RWPE2 (cell line): Measurements from ENCODE around the gene MPP3.

Experiments used
- ATAC-seq: fragments of 200-7000 bp; cut with Tn5 transposase; 3 replicates; pipeline ENCODE4 v1.9.1; 2021; ENCODE audit warnings: low read depth
- DNase-seq: peaks from one replicate; pipeline ENCODE4 v3.0.0-alpha.2; 2020; ENCODE audit warnings: low spot score
- H3K27ac ChIP-seq: fragments of 450-650 bp; 2 replicates; pipeline ENCODE4 v1.5.1; 2017; ENCODE audit warnings: mild to moderate bottlenecking; ENCODE audit not compliant: poor library complexity, severe bottlenecking
- H3K27me3 ChIP-seq: fragments of 250-450 bp; sonication (Bioruptor Pico); 2 replicates; pipeline ENCODE4 v1.5.1; 2021; ENCODE audit warnings: mild to moderate bottlenecking, moderate library complexity; ENCODE audit not compliant: insufficient read depth, poor library complexity, severe bottlenecking
- H3K36me3 ChIP-seq: fragments of 250-450 bp; sonication (Bioruptor Pico); 2 replicates; pipeline ENCODE4 v1.5.1; 2020; ENCODE audit warnings: low read depth, mild to moderate bottlenecking, moderate library complexity
- H3K4me1 ChIP-seq: fragments of 250-450 bp; sonication (Bioruptor Pico); 2 replicates; pipeline ENCODE4 v1.5.1; 2021; ENCODE audit warnings: mild to moderate bottlenecking, moderate library complexity; ENCODE audit not compliant: insufficient read depth, poor library complexity, severe bottlenecking
- H3K4me3 ChIP-seq: fragments of 250-450 bp; sonication (Bioruptor Pico); 2 replicates; pipeline ENCODE4 v1.5.1; 2021; ENCODE audit warnings: mild to moderate bottlenecking, moderate library complexity; ENCODE audit not compliant: severe bottlenecking
- H3K9me3 ChIP-seq: fragments of 250-450 bp; sonication (Bioruptor Pico); 2 replicates; pipeline ENCODE4 v1.5.1; 2021; ENCODE audit warnings: mild to moderate bottlenecking, moderate library complexity; ENCODE audit not compliant: severe bottlenecking
- TF ChIP-seq, protein P1 (sequence below): fragments of 450-650 bp; IDR thresholded peaks from one replicate; pipeline ENCODE4 v1.5.1; 2017; ENCODE audit warnings: mild to moderate bottlenecking, moderate library complexity; ENCODE audit not compliant: poor library complexity, severe bottlenecking

Gene MPP3

DNA sequence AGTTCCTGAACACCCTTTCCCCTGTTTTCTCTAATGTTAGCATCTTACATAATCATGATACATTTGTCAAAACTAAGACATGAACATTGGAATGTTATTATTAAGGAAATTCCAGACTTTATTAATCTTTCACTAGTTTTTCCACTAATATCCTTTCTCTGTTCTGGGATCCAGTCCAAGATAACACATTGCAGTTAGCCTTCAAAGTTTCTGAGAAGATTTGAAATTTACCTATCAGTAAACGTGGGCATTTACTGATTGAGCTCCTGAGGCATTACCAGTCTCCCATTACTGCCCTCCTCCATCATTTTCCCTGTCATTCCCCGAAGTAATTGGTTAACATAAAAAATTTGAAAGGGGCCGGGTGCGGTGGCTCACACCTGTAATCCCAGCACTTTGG, 8.3 kb upstream of the MPP3 start:
- DNase-seq = no peak
- TF ChIP-seq, protein P1, sequence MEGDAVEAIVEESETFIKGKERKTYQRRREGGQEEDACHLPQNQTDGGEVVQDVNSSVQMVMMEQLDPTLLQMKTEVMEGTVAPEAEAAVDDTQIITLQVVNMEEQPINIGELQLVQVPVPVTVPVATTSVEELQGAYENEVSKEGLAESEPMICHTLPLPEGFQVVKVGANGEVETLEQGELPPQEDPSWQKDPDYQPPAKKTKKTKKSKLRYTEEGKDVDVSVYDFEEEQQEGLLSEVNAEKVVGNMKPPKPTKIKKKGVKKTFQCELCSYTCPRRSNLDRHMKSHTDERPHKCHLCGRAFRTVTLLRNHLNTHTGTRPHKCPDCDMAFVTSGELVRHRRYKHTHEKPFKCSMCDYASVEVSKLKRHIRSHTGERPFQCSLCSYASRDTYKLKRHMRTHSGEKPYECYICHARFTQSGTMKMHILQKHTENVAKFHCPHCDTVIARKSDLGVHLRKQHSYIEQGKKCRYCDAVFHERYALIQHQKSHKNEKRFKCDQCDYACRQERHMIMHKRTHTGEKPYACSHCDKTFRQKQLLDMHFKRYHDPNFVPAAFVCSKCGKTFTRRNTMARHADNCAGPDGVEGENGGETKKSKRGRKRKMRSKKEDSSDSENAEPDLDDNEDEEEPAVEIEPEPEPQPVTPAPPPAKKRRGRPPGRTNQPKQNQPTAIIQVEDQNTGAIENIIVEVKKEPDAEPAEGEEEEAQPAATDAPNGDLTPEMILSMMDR = no peak
- Histone ChIP-seq H3K27ac (no peak overlapping the region), H3K4me1 (peaks cover 3% of the 10 kb centered on the region), H3K9me3 (no peaks in the 10 kb centered on the region), H3K27me3 (no peaks in the 10 kb centered on the region), H3K4me3 (no peak overlapping the region), H3K36me3 (no peaks in the 10 kb centered on the region)
- ATAC-seq = no peak

DNA sequence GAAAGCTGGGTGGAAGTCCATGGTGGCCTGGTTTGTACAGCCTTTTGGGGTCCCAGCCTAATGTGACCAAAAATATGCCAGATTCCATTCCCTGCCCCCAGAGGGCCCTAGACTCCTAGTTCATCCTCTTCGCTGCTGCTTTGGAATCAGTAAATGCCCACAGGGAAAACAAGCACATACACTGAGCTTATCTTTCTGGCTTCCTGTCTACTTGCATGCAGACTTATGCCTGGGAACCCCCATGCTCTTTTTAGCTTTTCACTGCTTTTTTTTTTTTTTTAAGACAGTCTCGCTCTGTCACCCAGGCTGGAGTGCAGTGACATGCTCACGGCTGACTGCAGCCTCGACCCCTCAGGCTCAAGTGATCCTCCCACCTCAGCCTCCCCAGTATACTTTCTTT, 7.9 kb upstream of the MPP3 start:
- Histone ChIP-seq H3K27me3 (no peaks in the 10 kb centered on the region), H3K4me3 (no peak overlapping the region), H3K36me3 (no peaks in the 10 kb centered on the region), H3K27ac (no peak overlapping the region), H3K9me3 (no peaks in the 10 kb centered on the region), H3K4me1 (peaks cover 3% of the 10 kb centered on the region)
- DNase-seq = no peak
- TF ChIP-seq, protein P1 = peak; percentile 33
- no peak for ATAC-seq

DNA sequence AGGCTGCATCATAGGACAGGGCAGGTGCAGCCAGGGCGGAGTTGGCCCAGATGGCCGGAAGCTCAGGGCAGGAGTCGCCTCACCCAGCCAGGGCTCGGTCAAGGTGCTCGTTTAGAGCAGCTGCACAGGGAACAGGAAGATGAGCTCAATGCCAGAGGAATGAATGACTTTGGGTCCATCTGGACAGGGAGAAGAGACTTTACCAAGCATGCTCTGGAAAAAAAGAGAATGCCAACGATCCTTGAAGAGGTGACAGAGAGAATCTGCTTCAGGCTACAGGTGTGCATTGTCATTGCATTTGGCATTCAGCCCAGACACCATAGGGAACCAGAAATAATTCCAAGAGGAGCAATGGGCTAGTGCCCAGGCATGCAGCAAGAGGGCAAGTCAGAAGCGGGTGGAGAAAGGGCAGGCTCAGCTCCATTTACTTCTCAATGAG, 6.7 kb upstream of the MPP3 start:
- DNase-seq (no peak), ATAC-seq (peak; percentile 92)
- no peaks in the 10 kb centered on the region for H3K9me3 ChIP-seq
- no peak overlapping the region for H3K4me3 ChIP-seq
- no peaks in the 10 kb centered on the region for H3K36me3 ChIP-seq
- TF ChIP-seq, protein P1 = no peak
- H3K27ac ChIP-seq = no peak overlapping the region
- peaks cover 3% of the 10 kb centered on the region for H3K4me1 ChIP-seq
- no peaks in the 10 kb centered on the region for H3K27me3 ChIP-seq

DNA sequence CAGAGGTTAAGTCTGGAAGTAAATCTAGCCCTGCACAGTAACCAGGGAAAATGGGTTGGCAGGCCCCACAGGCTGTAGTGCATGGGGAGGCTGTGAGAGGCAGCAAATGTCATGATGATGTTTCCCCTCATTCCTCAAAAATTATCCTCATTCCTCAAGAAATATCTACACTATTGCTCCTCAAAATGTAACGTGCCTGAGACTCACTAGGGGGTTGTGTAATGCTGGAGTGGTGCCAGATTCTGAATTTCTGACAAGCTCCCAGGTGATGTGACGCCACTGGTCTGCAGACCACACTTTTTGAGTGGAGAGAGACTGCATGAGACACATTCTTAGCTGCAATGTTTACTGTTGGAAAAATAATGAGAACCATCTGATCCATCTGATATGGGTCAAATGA, 1.2 kb upstream of the MPP3 start:
- Histone ChIP-seq H3K4me1 (peaks cover 4% of the 10 kb centered on the region), H3K9me3 (no peaks in the 10 kb centered on the region), H3K27me3 (no peaks in the 10 kb centered on the region), H3K36me3 (peaks cover 29% of the 10 kb centered on the region), H3K4me3 (no peak overlapping the region), H3K27ac (no peak overlapping the region)
- DNase-seq (no peak), ATAC-seq (no peak)
- TF ChIP-seq, protein P1 = no peak

DNA sequence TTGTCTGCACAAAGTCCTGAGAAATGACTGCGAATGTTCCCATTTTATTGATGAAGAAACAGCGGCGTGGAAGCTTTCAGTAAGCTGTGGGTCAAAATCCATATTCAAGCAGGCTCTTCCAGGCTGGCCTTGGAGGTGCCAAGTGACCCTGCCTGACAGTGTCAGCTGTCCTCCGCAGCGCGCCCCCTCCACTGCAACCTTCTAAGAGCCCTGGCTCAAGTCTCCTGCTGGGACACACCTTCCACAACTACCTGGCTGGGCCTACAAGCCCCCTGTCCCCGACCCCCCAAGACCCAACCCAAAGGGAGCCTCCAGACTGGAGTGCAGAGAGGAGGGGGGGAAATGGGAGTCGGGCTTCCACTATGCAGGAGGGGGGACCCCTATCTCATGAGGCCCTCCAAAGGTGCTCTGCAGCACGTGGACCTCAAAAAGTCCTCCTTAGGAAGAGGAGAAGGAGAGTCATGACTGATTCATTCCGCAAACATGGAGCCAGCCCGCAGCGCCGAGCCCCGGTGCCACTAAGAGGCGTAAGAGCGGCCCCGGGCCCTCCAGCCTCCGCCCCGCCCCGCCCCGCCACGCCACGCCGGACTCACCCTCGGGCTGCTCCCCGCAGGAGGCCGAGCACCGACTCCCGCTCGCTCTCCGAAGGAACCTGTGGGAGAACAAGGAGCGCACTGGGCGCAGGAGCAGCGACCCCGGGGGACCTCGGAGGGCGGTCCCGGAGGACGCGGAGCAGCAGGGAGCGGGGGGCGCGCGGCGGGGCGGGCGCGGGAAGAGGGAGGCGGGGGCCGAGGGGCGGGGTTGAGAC, 574 bp downstream of the MPP3 start:
- Histone ChIP-seq H3K4me1 (peaks cover 4% of the 10 kb centered on the region), H3K36me3 (peaks cover 40% of the 10 kb centered on the region), H3K9me3 (no peaks in the 10 kb centered on the region), H3K27ac (peak overlapping the region; percentile 43), H3K27me3 (no peaks in the 10 kb centered on the region), H3K4me3 (peak overlapping the region; percentile 60)
- DNase-seq (peak; percentile 75), ATAC-seq (peak; percentile 82)
- TF ChIP-seq, protein P1 = peak; percentile 9
